K562 (cell line): ENCODE measurements around the gene IDH3G. TPM values are rescaled to one million over a fixed set of nuclear protein-coding genes. Genes with fewer than 3 reads are reported as not detected.

ENCODE experiments used
- ATAC-seq: fragments of 200-7000 bp; cut with Tn5 transposase; 3 replicates; pipeline ENCODE4 v1.9.1; 2020; ENCODE audit warnings: moderate library complexity
- BruUV-seq: library from RNA; stranded (reverse); fragments of 400-500 nt; replicated peaks from 2 replicates; lab custom pipeline; 2021; lab: Mats Ljungman, UMichigan
- CTCF ChIA-PET: fragments of 300-600 bp; formaldehyde crosslinking; extraction: SDS; loops from one replicate; lab custom pipeline; 2021; ENCODE audit warnings: low intra/inter-chr PET ratio; lab: Yijun Ruan, JAX
- POLR2A ChIA-PET: fragments of 300-600, 350-650 bp; sonication (Branson Sonifier 250); formaldehyde crosslinking; extraction: SDS; loops from one replicate; lab custom pipeline; 2021; ENCODE audit warnings: antibody characterized with exemption, inconsistent platforms; lab: Yijun Ruan, JAX
- DNase-seq, 4 experiments: peaks; one replicate each; pipeline versions ENCODE4 v3.0.0 to v3.0.0-alpha.2; 2011 to 2018; ENCODE audit warnings: low spot score in 3 of 4, mixed read lengths in 3 of 4; ENCODE audit errors: extremely low read depth in 1 of 4
- FAIRE-seq: peaks from 2 replicates; lab custom pipeline; 2011; peaks lifted over from hg19 to GRCh38; lab: Jason Lieb, UNC
- H2AFZ ChIP-seq: 2 replicates; pipeline ENCODE4 v1.6.0; 2011; ENCODE audit warnings: low read depth, low read length, control low read depth, inconsistent platforms
- H3K27ac ChIP-seq: fragments of 200-600 bp; 3 replicates; pipeline ENCODE4 v1.8.0; 2011; ENCODE audit warnings: low read depth, mild to moderate bottlenecking, control low read depth, inconsistent platforms, low read length, moderate library complexity, mixed read lengths; ENCODE audit errors: extremely low read depth
- H3K27me3 ChIP-seq, 2 experiments: fragments of 300-600 bp in 1 of 2; 2 replicates in 1 of 2; 3 replicates in 1 of 2; pipeline versions ENCODE4 v1.6.0 to v1.8.0; 2011; ENCODE audit warnings: inconsistent platforms in 2 of 2, low read length in 2 of 2, mild to moderate bottlenecking in 1 of 2, mixed read lengths in 1 of 2, moderate library complexity in 1 of 2; ENCODE audit not compliant: control insufficient read depth in 2 of 2, insufficient read depth in 2 of 2
- H3K36me3 ChIP-seq: fragments of 300-600 bp; 3 replicates; pipeline ENCODE4 v1.8.0; 2011; ENCODE audit warnings: mild to moderate bottlenecking, low read length, inconsistent platforms; ENCODE audit not compliant: control insufficient read depth, insufficient read depth
- H3K4me1 ChIP-seq, 2 experiments: fragments of 200-600 bp in 1 of 2; replicated peaks in 1 of 2; 2 replicates in 1 of 2; 3 replicates in 1 of 2; pipeline versions ENCODE4 v1.5.1 to v1.8.0; 2011; ENCODE audit warnings: inconsistent platforms in 2 of 2, low read length in 2 of 2, mild to moderate bottlenecking in 1 of 2, mixed read lengths in 1 of 2, moderate library complexity in 1 of 2; ENCODE audit not compliant: control insufficient read depth in 2 of 2, insufficient read depth in 2 of 2
- H3K4me2 ChIP-seq: 2 replicates; pipeline ENCODE4 v1.6.1; 2011; ENCODE audit warnings: low read length, control low read depth, inconsistent platforms, mixed read lengths; ENCODE audit not compliant: insufficient read depth
- H3K4me3 ChIP-seq: fragments of 200-600 bp; sonication (generic), shearing (Covaris generic); 2 replicates; pipeline ENCODE4 v1.5.1; 2016; ENCODE audit warnings: control low read depth, inconsistent platforms
- H3K79me2 ChIP-seq: fragments of 200-600 bp; 3 replicates; pipeline ENCODE4 v1.8.0; 2011; ENCODE audit warnings: low read length, inconsistent platforms; ENCODE audit not compliant: control insufficient read depth, insufficient read depth
- H3K9ac ChIP-seq, 2 experiments: 2 replicates each; pipeline versions ENCODE4 v1.6.0 to v1.6.1; 2011; ENCODE audit warnings: low read depth in 2 of 2, low read length in 2 of 2, control low read depth in 1 of 2, inconsistent platforms in 1 of 2, mild to moderate bottlenecking in 1 of 2, mixed read lengths in 1 of 2; ENCODE audit not compliant: insufficient read depth in 1 of 2
- H3K9me1 ChIP-seq: one replicate; pipeline ENCODE4 v1.6.0; 2011; ENCODE audit warnings: inconsistent platforms, mild to moderate bottlenecking, low read length, moderate library complexity; ENCODE audit not compliant: control insufficient read depth, insufficient read depth
- H3K9me3 ChIP-seq: replicated peaks from 2 replicates; pipeline ENCODE4 v1.5.1; 2011; ENCODE audit warnings: low read depth, low read length, inconsistent platforms; ENCODE audit not compliant: control insufficient read depth, insufficient read depth
- H4K20me1 ChIP-seq: replicated peaks from 2 replicates; pipeline ENCODE4 v1.6.1; 2011; ENCODE audit warnings: low read length, inconsistent platforms, mixed read lengths; ENCODE audit not compliant: control insufficient read depth, insufficient read depth
- CC2D1A ChIP-seq: fragments of 450-650 bp; IDR thresholded peaks from 2 replicates; pipeline ENCODE4 v1.6.1; 2017; ENCODE audit warnings: mild to moderate bottlenecking
- CREB1 ChIP-seq, 2 experiments: sonication (generic) in 1 of 2; formaldehyde crosslinking in 1 of 2; IDR thresholded peaks; 2 replicates each; pipeline versions ENCODE4 v1.6.1 to v1.8.0; 2012 to 2022; ENCODE audit warnings: inconsistent platforms in 1 of 2, mild to moderate bottlenecking in 1 of 2, missing genetic modification reagents in 1 of 2, moderate library complexity in 1 of 2
- CTCFL ChIP-seq: IDR thresholded peaks from 2 replicates; pipeline ENCODE4 v1.6.1; 2011; ENCODE audit warnings: borderline replicate concordance, low read depth, mild to moderate bottlenecking, moderate library complexity, low read length; ENCODE audit not compliant: insufficient read depth, poor library complexity, severe bottlenecking
- ETV5 ChIP-seq: sonication (generic); formaldehyde crosslinking; IDR thresholded peaks from 2 replicates; pipeline ENCODE4 v1.4.0; 2020; ENCODE audit warnings: low read depth, mild to moderate bottlenecking, missing genetic modification reagents
- FOXK1 ChIP-seq: sonication (generic); formaldehyde crosslinking; IDR thresholded peaks from 2 replicates; pipeline ENCODE4 v1.8.0; 2022; ENCODE audit warnings: missing genetic modification reagents, mild to moderate bottlenecking, borderline replicate concordance
- NFRKB ChIP-seq: fragments of 450-650 bp; IDR thresholded peaks from 2 replicates; pipeline ENCODE4 v1.6.1; 2016; ENCODE audit warnings: low read depth
- POLR2G ChIP-seq: fragments of 200-400 bp; formaldehyde crosslinking; IDR thresholded peaks from 2 replicates; pipeline ENCODE4 v1.6.1; 2017; ENCODE audit warnings: low read depth, mild to moderate bottlenecking, antibody characterized with exemption, low read length, moderate library complexity
- SRSF1 ChIP-seq: fragments of 200-400 bp; formaldehyde crosslinking; IDR thresholded peaks from 2 replicates; pipeline ENCODE4 v1.6.1; 2017; ENCODE audit warnings: mild to moderate bottlenecking, low read depth, low read length, moderate library complexity
- ZKSCAN8 ChIP-seq: fragments of 200-800 bp; sonication (Bioruptor generic); IDR thresholded peaks from 2 replicates; pipeline ENCODE4 v1.6.1; 2016; ENCODE audit warnings: missing genetic modification characterization, missing compliant biosample characterization
- WGBS: fragments of 100-300 bp; shearing (Covaris generic); methylation state at CpG from one replicate; pipeline ENCODE4 v1.1.6; 2016; ENCODE audit warnings: low coverage, mixed read lengths; ENCODE audit not compliant: insufficient coverage; ENCODE audit errors: missing lambda C conversion rate; 5-methylcytosine and 5-hydroxymethylcytosine counted together
- in situ Hi-C: fragments of 300-500 bp; cut with MboI; formaldehyde crosslinking; loops from 4 replicates; pipeline ENCODE4 v1.15.0; 2018; ENCODE audit warnings: inconsistent platforms, mixed read lengths
- intact Hi-C: fragments of 100-400 bp; cut with micrococcal nuclease; formaldehyde crosslinking; loops from 2 replicates; pipeline ENCODE4 v1.14.2; 2022
- polyA plus RNA-seq, 8 experiments: library from polyadenylated mRNA; depleted of rRNA in 4 of 8; stranded (reverse) in 5 of 8; unstranded in 3 of 8; fragments of >200 nt; fragmentation: Nextera tagmentation in 2 of 8; fragmentation: Illumina TruSeq in 1 of 8; extraction: Ambion mirVana in 2 of 8; extraction: Trizol in 1 of 8; gene quantifications; 2 replicates each; pipeline versions ENCODE4 v1.2.1 to v1.2.3, GENCODE V29; 2011 to 2014; ENCODE audit warnings: inconsistent platforms in 1 of 8, missing spikeins in 1 of 8
- total RNA-seq, 7 experiments: library from RNA; depleted of rRNA in 6 of 7; stranded (reverse); fragments of >200 nt in 6 of 7; fragmentation: Illumina TruSeq in 2 of 7; extraction: Trizol in 2 of 7; gene quantifications; 2 replicates each; pipeline versions ENCODE4 v1.2.1 to v1.2.3, GENCODE V29; 2011 to 2021; ENCODE audit warnings: low replicate concordance in 1 of 7

IDH3G gene
- total and polyA plus RNA-seq, 9 of the 15 experiments (the other 6 are each of a cell fraction or from before 2014, with no cell fraction given) = 24.3 to 72.5 (median 37.9) TPM

- no TSS peak for BruUV-seq
- in situ Hi-C loops = no loop called here
- Histone ChIP-seq H3K36me3 (no peaks in the 10 kb centered on the region), H3K4me2 (no peak overlapping the region), H3K4me3 (no peak overlapping the region), H4K20me1 (no peaks in the 10 kb centered on the region), H3K9me1 (no peaks in the 10 kb centered on the region), H3K9me3 (no peaks in the 10 kb centered on the region), H3K79me2 (peaks cover 11% of the 10 kb centered on the region), H3K4me1 (peaks cover 13 to 95% of the 10 kb centered on the region in 2 experiments), H2AFZ (no peak overlapping the region), H3K27ac (no peak overlapping the region), H3K27me3 (no peaks in the 10 kb centered on the region), H3K9ac (peak overlapping the region in 1 of 2 experiments; percentile 58; a peak in 2 of 4 replicates)
- TF ChIP-seq NFRKB = no peak
- TF ChIP-seq CTCFL = no peak
- TF ChIP-seq CREB1 (IDR thresholded peaks at IDR 0.05) = no peak
- TF ChIP-seq CREB1 (CRISPR knock-in tag; IDR thresholded peaks at IDR 0.05) = no peak
- 0 out of 2 replicates have a peak, but pooled peaks have one; percentile 36 for TF ChIP-seq POLR2G
- no peak for TF ChIP-seq CC2D1A
- TF ChIP-seq ZKSCAN8 (CRISPR knock-in tag) = no peak
- TF ChIP-seq FOXK1 = no peak
- TF ChIP-seq ETV5 (CRISPR knock-in tag) = no peak
- no peak for TF ChIP-seq SRSF1
- intact Hi-C loops = loop anchor here (5.0 kb wide), 1 partner anchor 158 kb away; the partner anchor contains the start of gene ARHGAP4
- ChIA-PET CTCF (no interaction called here), POLR2A (no interaction called here)
- ATAC-seq (no peak), DNase-seq (no peak), FAIRE-seq (no peak)
- 82% methylated on average over 15 of the region's 23 CpGs for WGBS
Measured at GRCh38 chrX:153769158-153769864, 24.9 kb downstream of the IDH3G start.
